OCI-LY7 (cell line): ENCODE measurements around the gene SCGB3A1. TPM values are rescaled to one million over a fixed set of nuclear protein-coding genes. Genes with fewer than 3 reads are reported as not detected.

Experiments
- Bru-seq: library from RNA; stranded (reverse); fragments of 400-500 nt; gene quantifications from one replicate; lab custom pipeline; 2021; lab: Mats Ljungman, UMichigan
- BruChase-seq, 2 experiments: library from RNA; stranded (reverse); fragments of 400-500 nt; gene quantifications; one replicate each; lab custom pipeline; 2021; lab: Mats Ljungman, UMichigan
- BruUV-seq: library from RNA; stranded (reverse); fragments of 400-500 nt; replicated peaks from 2 replicates; lab custom pipeline; 2021; lab: Mats Ljungman, UMichigan
- CTCF ChIA-PET: fragments of 300-600 bp; sonication (Branson Sonifier 250); formaldehyde crosslinking; loops from one replicate; lab custom pipeline; 2022; ENCODE audit warnings: antibody characterized with exemption; ENCODE audit not compliant: unreplicated experiment; lab: Charles Lee
- POLR2A ChIA-PET: fragments of 300-600 bp; sonication (Branson Sonifier 250); formaldehyde crosslinking; loops from one replicate; lab custom pipeline; 2022; ENCODE audit warnings: antibody characterized with exemption; lab: Charles Lee
- DNase-seq: peaks from one replicate; pipeline ENCODE4 v3.0.0-alpha.2; 2015; ENCODE audit warnings: low spot score
- H2AFZ ChIP-seq: fragments of 200-600 bp; sonication (generic), shearing (Covaris generic); 2 replicates; pipeline ENCODE4 v1.6.1; 2014; ENCODE audit warnings: mild to moderate bottlenecking, antibody characterized with exemption, low read length, moderate library complexity
- H3K27ac ChIP-seq: fragments of 200-600 bp; sonication (generic); 2 replicates; pipeline ENCODE4 v1.5.1; 2014; ENCODE audit warnings: mixed run types, low read depth, mild to moderate bottlenecking, moderate library complexity, low read length, inconsistent platforms; ENCODE audit not compliant: poor library complexity, severe bottlenecking
- H3K36me3 ChIP-seq: fragments of 200-600 bp; sonication (generic); 2 replicates; pipeline ENCODE4 v1.6.1; 2014; ENCODE audit warnings: mild to moderate bottlenecking, antibody characterized with exemption, low read length, moderate library complexity, mixed read lengths; ENCODE audit not compliant: insufficient read depth
- H3K4me1 ChIP-seq: fragments of 200-600 bp; sonication (generic); 2 replicates; pipeline ENCODE4 v1.5.1; 2014; ENCODE audit warnings: mild to moderate bottlenecking, low read length; ENCODE audit not compliant: insufficient read depth, poor library complexity, severe bottlenecking
- H3K4me2 ChIP-seq: fragments of 200-600 bp; sonication (generic); 2 replicates; pipeline ENCODE4 v1.6.1; 2014; ENCODE audit warnings: mild to moderate bottlenecking, low read length
- H3K4me3 ChIP-seq: fragments of 200-600 bp; sonication (generic); 2 replicates; pipeline ENCODE4 v1.5.1; 2014; ENCODE audit warnings: mild to moderate bottlenecking, low read depth, low read length; ENCODE audit not compliant: poor library complexity, severe bottlenecking
- H3K79me2 ChIP-seq: fragments of 200-600 bp; sonication (generic); 2 replicates; pipeline ENCODE4 v1.6.1; 2016; ENCODE audit warnings: low read depth, mild to moderate bottlenecking, low read length, moderate library complexity, mixed read lengths; ENCODE audit not compliant: insufficient read depth
- H3K9me2 ChIP-seq: fragments of 200-600 bp; sonication (generic); 2 replicates; pipeline ENCODE4 v1.6.1; 2016; ENCODE audit warnings: mild to moderate bottlenecking, low read length, mixed read lengths; ENCODE audit not compliant: insufficient read depth
- H3K9me3 ChIP-seq: fragments of 200-600 bp; sonication (generic); 2 replicates; pipeline ENCODE4 v1.6.1; 2014; ENCODE audit warnings: mild to moderate bottlenecking, mixed run types, low read length, mixed read lengths
- H4K20me1 ChIP-seq: fragments of 200-600 bp; sonication (generic); 2 replicates; pipeline ENCODE4 v1.6.1; 2014; ENCODE audit warnings: mild to moderate bottlenecking, antibody characterized with exemption, low read length, moderate library complexity, mixed read lengths; ENCODE audit not compliant: insufficient read depth
- CTCF ChIP-seq: fragments of 200-600 bp; sonication (generic); conservative IDR thresholded peaks from 2 replicates; pipeline ENCODE4 v1.5.1; 2014; ENCODE audit warnings: mild to moderate bottlenecking, antibody characterized with exemption, low read length, moderate library complexity, mixed read lengths
- EZH2phosphoT487 ChIP-seq: fragments of 200-600 bp; sonication (generic); IDR thresholded peaks from 2 replicates; pipeline ENCODE4 v1.6.1; 2018; ENCODE audit warnings: low read depth, borderline replicate concordance, mild to moderate bottlenecking, mixed run types, antibody characterized with exemption, low read length, moderate library complexity, mixed read lengths
- intact Hi-C: fragments of 100-400 bp; cut with micrococcal nuclease; formaldehyde crosslinking; loops from one replicate; pipeline ENCODE4 v1.10.0; 2022; ENCODE audit not compliant: unreplicated experiment
- long read RNA-seq: library from polyadenylated mRNA; stranded (forward); transcript quantifications from one replicate; pipeline ENCODE4 v2.0.0, GENCODE V29; 2022
- total RNA-seq, 2 experiments: library from RNA; depleted of rRNA in 1 of 2; stranded (reverse); fragments of >200 nt in 1 of 2; shearing (Covaris generic) in 1 of 2; gene quantifications; 2 replicates each; pipeline ENCODE4 v1.2.3, GENCODE V29; 2014 to 2022

SCGB3A1 gene
- total RNA-seq (2014; rRNA removed; shearing (Covaris generic)), result not detected in 2 replicates
- total RNA-seq (2022), result not detected in 2 replicates
- not detected for Bru-seq, nascent RNA
- not detected for BruChase-seq, experiment 1, labeled RNA remaining after a 6-hour chase
- not detected for BruChase-seq, experiment 2, labeled RNA remaining after a 2-hour chase
- long read RNA-seq, result 0 reads

GRCh38 chr5:180591311-180591887 lies at the start of gene SCGB3A1:
Gene SCGB3A1, minus strand, starts transcription at chr5:180591499. Its CDS starts 37 bp downstream, at chr5:180591462.
- CTCF ChIA-PET, result no interaction called here
- intact Hi-C loops, result no loop called here
- H3K36me3 ChIP-seq, result no peaks in the 10 kb centered on the region
- H3K9me2 ChIP-seq, result no peaks in the 10 kb centered on the region
- no peak within 1 kb of the TSS for H2AFZ ChIP-seq
- POLR2A ChIA-PET, result no interaction called here
- no peaks in the 10 kb centered on the region for H3K79me2 ChIP-seq
- BruUV-seq, result no TSS peak
- H3K4me2 ChIP-seq, result no peak within 1 kb of the TSS
- H3K27ac ChIP-seq, result no peak within 1 kb of the TSS
- H4K20me1 ChIP-seq, result no peaks in the 10 kb centered on the region
- H3K4me3 ChIP-seq, result no peak within 1 kb of the TSS
- H3K4me1 ChIP-seq, result no peaks in the 10 kb centered on the region
- TF ChIP-seq CTCF, result no peak
- TF ChIP-seq EZH2phosphoT487, result no peak
- H3K9me3 ChIP-seq, result no peaks in the 10 kb centered on the region
- no peak for DNase-seq

GRCh38 chr5:180640611-180640860 lies 49.2 kb upstream of the SCGB3A1 start:
- Histone ChIP-seq H3K4me2 (no peak overlapping the region), H2AFZ (no peak overlapping the region), H3K79me2 (no peaks in the 10 kb centered on the region), H3K27ac (no peak overlapping the region), H3K9me2 (no peaks in the 10 kb centered on the region), H3K36me3 (no peaks in the 10 kb centered on the region), H3K4me3 (no peak overlapping the region), H4K20me1 (no peaks in the 10 kb centered on the region), H3K4me1 (no peaks in the 10 kb centered on the region), H3K9me3 (no peaks in the 10 kb centered on the region)
- ChIA-PET CTCF (no interaction called here), POLR2A (no interaction called here)
- no peak for TF ChIP-seq EZH2phosphoT487
- no peak for TF ChIP-seq CTCF
- intact Hi-C loops, result no loop called here
- no peak for DNase-seq
- no TSS peak for BruUV-seq

- BruUV-seq, result no TSS peak
- Histone ChIP-seq H3K27ac (no peak overlapping the region), H2AFZ (no peak overlapping the region), H3K4me1 (no peaks in the 10 kb centered on the region), H3K4me3 (no peak overlapping the region), H3K9me2 (no peaks in the 10 kb centered on the region), H3K36me3 (no peaks in the 10 kb centered on the region), H3K79me2 (no peaks in the 10 kb centered on the region), H4K20me1 (no peaks in the 10 kb centered on the region), H3K9me3 (no peaks in the 10 kb centered on the region), H3K4me2 (no peak overlapping the region)
- TF ChIP-seq CTCF, result no peak
- TF ChIP-seq EZH2phosphoT487, result no peak
- intact Hi-C loops, result no loop called here
- CTCF ChIA-PET, result no interaction called here
- no peak for DNase-seq
- POLR2A ChIA-PET, result no interaction called here
Measured at GRCh38 chr5:180639741-180640610, 48.7 kb upstream of the SCGB3A1 start.
